HepG2 (cell line): ENCODE data around the gene NGRN. TPM values are rescaled to one million over a fixed set of nuclear protein-coding genes. Genes with fewer than 3 reads are reported as not detected.
A peak's percentile ranks its signal among the peaks of the same experiment; 100 is the strongest.

Experiments
- DMTF1 ChIP-seq: sonication (generic); formaldehyde crosslinking; IDR thresholded peaks from 2 replicates; pipeline ENCODE4 v1.4.0; 2020; ENCODE audit warnings: mild to moderate bottlenecking, missing genetic modification reagents
- GATAD1 ChIP-seq: IDR thresholded peaks from 2 replicates; pipeline ENCODE4 v1.6.1; 2016; ENCODE audit warnings: missing genetic modification reagents, missing compliant biosample characterization
- HNRNPH1 ChIP-seq: fragments of 200-400 bp; formaldehyde crosslinking; optimal IDR thresholded peaks from 2 replicates; pipeline ENCODE3; 2017; ENCODE audit warnings: mild to moderate bottlenecking, low read depth, low read length
- IKZF5 ChIP-seq: IDR thresholded peaks from 2 replicates; pipeline ENCODE4 v1.6.1; 2018; ENCODE audit warnings: missing genetic modification reagents, mild to moderate bottlenecking, missing compliant biosample characterization
- KLF11 ChIP-seq: IDR thresholded peaks from 2 replicates; pipeline ENCODE4 v1.6.1; 2016; ENCODE audit warnings: missing compliant biosample characterization
- MYC ChIP-seq: sonication (generic); formaldehyde crosslinking; IDR thresholded peaks from 2 replicates; pipeline ENCODE4 v1.9.0; 2021; ENCODE audit warnings: missing genetic modification reagents, borderline replicate concordance
- NFKB2 ChIP-seq: sonication (generic); formaldehyde crosslinking; IDR thresholded peaks from 2 replicates; pipeline ENCODE4 v1.4.0; 2020; ENCODE audit warnings: missing genetic modification reagents, borderline replicate concordance
- ZNF232 ChIP-seq: sonication (generic); formaldehyde crosslinking; IDR thresholded peaks from 2 replicates; pipeline ENCODE4 v1.4.0; 2020; ENCODE audit warnings: missing genetic modification reagents, borderline replicate concordance
- ZNF251 ChIP-seq: sonication (generic); formaldehyde crosslinking; IDR thresholded peaks from 2 replicates; pipeline ENCODE4 v1.9.0; 2021; ENCODE audit warnings: mild to moderate bottlenecking, missing genetic modification reagents
- ZNF296 ChIP-seq: sonication (generic); formaldehyde crosslinking; conservative IDR thresholded peaks from 2 replicates; pipeline ENCODE4 v1.5.0; 2020; ENCODE audit warnings: mild to moderate bottlenecking, missing genetic modification reagents
- ZNF768 ChIP-seq: sonication (generic); formaldehyde crosslinking; IDR thresholded peaks from 2 replicates; pipeline ENCODE4 v1.4.0; 2020; ENCODE audit warnings: missing genetic modification reagents
- polyA plus RNA-seq, 8 experiments: library from polyadenylated mRNA; depleted of rRNA in 3 of 8; stranded (reverse) in 7 of 8; unstranded in 1 of 8; fragments of >200 nt; fragmentation: Illumina TruSeq in 4 of 8; extraction: Trizol in 4 of 8; gene quantifications; 2 replicates each; pipeline versions ENCODE4 v1.2.1 to v1.2.3, GENCODE V29; 2011 to 2016; ENCODE audit warnings: low read depth in 4 of 8, missing spikeins in 1 of 8, mixed read lengths in 1 of 8; ENCODE audit not compliant: insufficient read depth in 1 of 8
- total RNA-seq, 5 experiments: library from RNA; depleted of rRNA; stranded (reverse); fragments of >200 nt; fragmentation: Illumina TruSeq; extraction: Trizol; gene quantifications; 2 replicates each; pipeline ENCODE4 v1.2.3, GENCODE V29; 2016; ENCODE audit warnings: low read depth in 1 of 5
- TF ChIP-seq, protein P1 (sequence below): sonication (generic); formaldehyde crosslinking; IDR thresholded peaks from 2 replicates; pipeline ENCODE4 v1.5.0; 2020; ENCODE audit warnings: mild to moderate bottlenecking, missing genetic modification reagents, borderline replicate concordance
- TF ChIP-seq, protein P2 (sequence below): sonication (generic); formaldehyde crosslinking; IDR thresholded peaks from 2 replicates; pipeline ENCODE4 v1.5.1; 2020; ENCODE audit warnings: mild to moderate bottlenecking, missing genetic modification reagents, moderate library complexity

The NGRN gene
- total and polyA plus RNA-seq, 2 of the 13 experiments (the other 11 are each of a cell fraction or from before 2014, with no cell fraction given), result 39.8 to 63.7 TPM

- TF ChIP-seq, protein P1, sequence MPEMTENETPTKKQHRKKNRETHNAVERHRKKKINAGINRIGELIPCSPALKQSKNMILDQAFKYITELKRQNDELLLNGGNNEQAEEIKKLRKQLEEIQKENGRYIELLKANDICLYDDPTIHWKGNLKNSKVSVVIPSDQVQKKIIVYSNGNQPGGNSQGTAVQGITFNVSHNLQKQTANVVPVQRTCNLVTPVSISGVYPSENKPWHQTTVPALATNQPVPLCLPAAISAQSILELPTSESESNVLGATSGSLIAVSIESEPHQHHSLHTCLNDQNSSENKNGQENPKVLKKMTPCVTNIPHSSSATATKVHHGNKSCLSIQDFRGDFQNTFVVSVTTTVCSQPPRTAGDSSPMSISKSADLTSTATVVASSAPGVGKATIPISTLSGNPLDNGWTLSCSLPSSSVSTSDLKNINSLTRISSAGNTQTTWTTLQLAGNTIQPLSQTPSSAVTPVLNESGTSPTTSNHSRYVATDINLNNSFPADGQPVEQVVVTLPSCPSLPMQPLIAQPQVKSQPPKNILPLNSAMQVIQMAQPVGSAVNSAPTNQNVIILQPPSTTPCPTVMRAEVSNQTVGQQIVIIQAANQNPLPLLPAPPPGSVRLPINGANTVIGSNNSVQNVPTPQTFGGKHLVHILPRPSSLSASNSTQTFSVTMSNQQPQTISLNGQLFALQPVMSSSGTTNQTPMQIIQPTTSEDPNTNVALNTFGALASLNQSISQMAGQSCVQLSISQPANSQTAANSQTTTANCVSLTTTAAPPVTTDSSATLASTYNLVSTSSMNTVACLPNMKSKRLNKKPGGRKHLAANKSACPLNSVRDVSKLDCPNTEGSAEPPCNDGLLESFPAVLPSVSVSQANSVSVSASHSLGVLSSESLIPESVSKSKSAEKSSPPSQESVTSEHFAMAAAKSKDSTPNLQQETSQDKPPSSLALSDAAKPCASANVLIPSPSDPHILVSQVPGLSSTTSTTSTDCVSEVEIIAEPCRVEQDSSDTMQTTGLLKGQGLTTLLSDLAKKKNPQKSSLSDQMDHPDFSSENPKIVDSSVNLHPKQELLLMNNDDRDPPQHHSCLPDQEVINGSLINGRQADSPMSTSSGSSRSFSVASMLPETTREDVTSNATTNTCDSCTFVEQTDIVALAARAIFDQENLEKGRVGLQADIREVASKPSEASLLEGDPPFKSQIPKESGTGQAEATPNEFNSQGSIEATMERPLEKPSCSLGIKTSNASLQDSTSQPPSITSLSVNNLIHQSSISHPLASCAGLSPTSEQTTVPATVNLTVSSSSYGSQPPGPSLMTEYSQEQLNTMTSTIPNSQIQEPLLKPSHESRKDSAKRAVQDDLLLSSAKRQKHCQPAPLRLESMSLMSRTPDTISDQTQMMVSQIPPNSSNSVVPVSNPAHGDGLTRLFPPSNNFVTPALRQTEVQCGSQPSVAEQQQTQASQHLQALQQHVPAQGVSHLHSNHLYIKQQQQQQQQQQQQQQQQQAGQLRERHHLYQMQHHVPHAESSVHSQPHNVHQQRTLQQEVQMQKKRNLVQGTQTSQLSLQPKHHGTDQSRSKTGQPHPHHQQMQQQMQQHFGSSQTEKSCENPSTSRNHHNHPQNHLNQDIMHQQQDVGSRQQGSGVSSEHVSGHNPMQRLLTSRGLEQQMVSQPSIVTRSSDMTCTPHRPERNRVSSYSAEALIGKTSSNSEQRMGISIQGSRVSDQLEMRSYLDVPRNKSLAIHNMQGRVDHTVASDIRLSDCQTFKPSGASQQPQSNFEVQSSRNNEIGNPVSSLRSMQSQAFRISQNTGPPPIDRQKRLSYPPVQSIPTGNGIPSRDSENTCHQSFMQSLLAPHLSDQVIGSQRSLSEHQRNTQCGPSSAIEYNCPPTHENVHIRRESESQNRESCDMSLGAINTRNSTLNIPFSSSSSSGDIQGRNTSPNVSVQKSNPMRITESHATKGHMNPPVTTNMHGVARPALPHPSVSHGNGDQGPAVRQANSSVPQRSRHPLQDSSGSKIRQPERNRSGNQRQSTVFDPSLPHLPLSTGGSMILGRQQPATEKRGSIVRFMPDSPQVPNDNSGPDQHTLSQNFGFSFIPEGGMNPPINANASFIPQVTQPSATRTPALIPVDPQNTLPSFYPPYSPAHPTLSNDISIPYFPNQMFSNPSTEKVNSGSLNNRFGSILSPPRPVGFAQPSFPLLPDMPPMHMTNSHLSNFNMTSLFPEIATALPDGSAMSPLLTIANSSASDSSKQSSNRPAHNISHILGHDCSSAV (CRISPR knock-in tag), result no peak
- TF ChIP-seq ZNF296 (CRISPR knock-in tag) (no peak), DMTF1 (CRISPR knock-in tag) (no peak), ZNF251 (CRISPR knock-in tag) (no peak), HNRNPH1 (no peak), ZNF768 (CRISPR knock-in tag) (no peak), NFKB2 (CRISPR knock-in tag) (peak; percentile 41; the same call in 1 of the 2 replicates), GATAD1 (no peak), MYC (peak; percentile 33; the same call in 1 of the 2 replicates), KLF11 (CRISPR knock-in tag) (no peak), IKZF5 (CRISPR knock-in tag) (peak; percentile 57; the same call in 1 of the 2 replicates), ZNF232 (CRISPR knock-in tag) (0 out of 2 replicates have a peak, but pooled peaks have one; percentile 26)
- TF ChIP-seq, protein P2, sequence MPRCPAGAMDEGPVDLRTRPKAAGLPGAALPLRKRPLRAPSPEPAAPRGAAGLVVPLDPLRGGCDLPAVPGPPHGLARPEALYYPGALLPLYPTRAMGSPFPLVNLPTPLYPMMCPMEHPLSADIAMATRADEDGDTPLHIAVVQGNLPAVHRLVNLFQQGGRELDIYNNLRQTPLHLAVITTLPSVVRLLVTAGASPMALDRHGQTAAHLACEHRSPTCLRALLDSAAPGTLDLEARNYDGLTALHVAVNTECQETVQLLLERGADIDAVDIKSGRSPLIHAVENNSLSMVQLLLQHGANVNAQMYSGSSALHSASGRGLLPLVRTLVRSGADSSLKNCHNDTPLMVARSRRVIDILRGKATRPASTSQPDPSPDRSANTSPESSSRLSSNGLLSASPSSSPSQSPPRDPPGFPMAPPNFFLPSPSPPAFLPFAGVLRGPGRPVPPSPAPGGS (CRISPR knock-in tag), result no peak
These were observed 54.8 kb downstream of the NGRN start (continued) for GRCh38 chr15:90320062-90320884.
